HL-60 (cell line): ENCODE data around the gene SMTNL2.
A peak's percentile ranks its signal among the peaks of the same experiment; 100 is the strongest.
"Not testable (repeated sequence)": the region's sequence is repeated elsewhere in the genome, so short reads cannot be mapped to it uniquely, and the experiment has no call there.

ENCODE experiments used
- DNase-seq, 2 experiments: peaks; one replicate each; pipeline ENCODE4 v3.0.0-alpha.2; 2010 to 2020; ENCODE audit warnings: low read depth in 1 of 2, low spot score in 1 of 2
- H3K27ac ChIP-seq: fragments of 250-450 bp; sonication (Bioruptor Pico); replicated peaks from 2 replicates; pipeline ENCODE4 v1.5.1; 2020; ENCODE audit warnings: mild to moderate bottlenecking, moderate library complexity
- H3K27me3 ChIP-seq: fragments of 250-450 bp; sonication (Bioruptor Pico); 2 replicates; pipeline ENCODE4 v1.5.1; 2021; ENCODE audit warnings: mild to moderate bottlenecking, moderate library complexity; ENCODE audit not compliant: insufficient read depth, poor library complexity, severe bottlenecking
- H3K4me3 ChIP-seq: replicated peaks from 2 replicates; pipeline ENCODE4 v1.5.1; 2011; ENCODE audit warnings: mild to moderate bottlenecking, control low read depth, low read length; ENCODE audit not compliant: insufficient read depth
- GABPA ChIP-seq: IDR thresholded peaks from 2 replicates; pipeline ENCODE4 v1.6.1; 2012; ENCODE audit warnings: low read depth
- POLR2AphosphoS5 ChIP-seq: IDR thresholded peaks from 2 replicates; pipeline ENCODE4 v1.6.1; 2012; ENCODE audit warnings: low read depth
- SPI1 ChIP-seq: IDR thresholded peaks from 2 replicates; pipeline ENCODE4 v1.6.1; 2012; ENCODE audit warnings: low read depth, mild to moderate bottlenecking, borderline replicate concordance
- TF ChIP-seq, protein P1 (sequence below): IDR thresholded peaks from 2 replicates; pipeline ENCODE4 v1.6.1; 2012; ENCODE audit warnings: low read depth; ENCODE audit not compliant: insufficient replicate concordance
- TF ChIP-seq, protein P2 (sequence below): IDR thresholded peaks from one replicate; pipeline ENCODE4 v1.5.1; 2011; ENCODE audit warnings: low read length, control low read depth, inconsistent platforms; ENCODE audit not compliant: insufficient read depth

SMTNL2 gene

DNA sequence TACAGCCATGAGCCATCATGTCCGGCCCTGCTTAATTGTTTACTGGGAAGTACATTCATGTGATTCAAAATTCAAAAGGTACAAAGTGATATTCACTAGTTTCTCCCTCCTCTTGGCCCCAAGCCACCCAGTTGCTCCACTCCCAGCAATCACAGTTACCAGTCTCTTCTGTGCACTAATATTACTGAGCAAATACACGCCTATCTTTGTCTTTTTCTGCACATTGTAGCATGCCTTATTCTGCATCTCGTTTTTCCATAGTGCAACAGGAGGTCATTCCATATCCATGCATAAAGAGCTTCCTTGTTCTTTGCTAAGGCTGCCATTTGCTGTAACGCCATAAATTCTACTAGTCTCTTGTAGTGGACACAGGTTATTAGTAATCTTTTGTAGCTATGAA, 59.3 kb downstream of the SMTNL2 start:
- TF ChIP-seq SPI1 (no peak), GABPA (no peak), POLR2AphosphoS5 (no peak)
- TF ChIP-seq, protein P1, sequence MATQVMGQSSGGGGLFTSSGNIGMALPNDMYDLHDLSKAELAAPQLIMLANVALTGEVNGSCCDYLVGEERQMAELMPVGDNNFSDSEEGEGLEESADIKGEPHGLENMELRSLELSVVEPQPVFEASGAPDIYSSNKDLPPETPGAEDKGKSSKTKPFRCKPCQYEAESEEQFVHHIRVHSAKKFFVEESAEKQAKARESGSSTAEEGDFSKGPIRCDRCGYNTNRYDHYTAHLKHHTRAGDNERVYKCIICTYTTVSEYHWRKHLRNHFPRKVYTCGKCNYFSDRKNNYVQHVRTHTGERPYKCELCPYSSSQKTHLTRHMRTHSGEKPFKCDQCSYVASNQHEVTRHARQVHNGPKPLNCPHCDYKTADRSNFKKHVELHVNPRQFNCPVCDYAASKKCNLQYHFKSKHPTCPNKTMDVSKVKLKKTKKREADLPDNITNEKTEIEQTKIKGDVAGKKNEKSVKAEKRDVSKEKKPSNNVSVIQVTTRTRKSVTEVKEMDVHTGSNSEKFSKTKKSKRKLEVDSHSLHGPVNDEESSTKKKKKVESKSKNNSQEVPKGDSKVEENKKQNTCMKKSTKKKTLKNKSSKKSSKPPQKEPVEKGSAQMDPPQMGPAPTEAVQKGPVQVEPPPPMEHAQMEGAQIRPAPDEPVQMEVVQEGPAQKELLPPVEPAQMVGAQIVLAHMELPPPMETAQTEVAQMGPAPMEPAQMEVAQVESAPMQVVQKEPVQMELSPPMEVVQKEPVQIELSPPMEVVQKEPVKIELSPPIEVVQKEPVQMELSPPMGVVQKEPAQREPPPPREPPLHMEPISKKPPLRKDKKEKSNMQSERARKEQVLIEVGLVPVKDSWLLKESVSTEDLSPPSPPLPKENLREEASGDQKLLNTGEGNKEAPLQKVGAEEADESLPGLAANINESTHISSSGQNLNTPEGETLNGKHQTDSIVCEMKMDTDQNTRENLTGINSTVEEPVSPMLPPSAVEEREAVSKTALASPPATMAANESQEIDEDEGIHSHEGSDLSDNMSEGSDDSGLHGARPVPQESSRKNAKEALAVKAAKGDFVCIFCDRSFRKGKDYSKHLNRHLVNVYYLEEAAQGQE: no peak
- TF ChIP-seq, protein P2, sequence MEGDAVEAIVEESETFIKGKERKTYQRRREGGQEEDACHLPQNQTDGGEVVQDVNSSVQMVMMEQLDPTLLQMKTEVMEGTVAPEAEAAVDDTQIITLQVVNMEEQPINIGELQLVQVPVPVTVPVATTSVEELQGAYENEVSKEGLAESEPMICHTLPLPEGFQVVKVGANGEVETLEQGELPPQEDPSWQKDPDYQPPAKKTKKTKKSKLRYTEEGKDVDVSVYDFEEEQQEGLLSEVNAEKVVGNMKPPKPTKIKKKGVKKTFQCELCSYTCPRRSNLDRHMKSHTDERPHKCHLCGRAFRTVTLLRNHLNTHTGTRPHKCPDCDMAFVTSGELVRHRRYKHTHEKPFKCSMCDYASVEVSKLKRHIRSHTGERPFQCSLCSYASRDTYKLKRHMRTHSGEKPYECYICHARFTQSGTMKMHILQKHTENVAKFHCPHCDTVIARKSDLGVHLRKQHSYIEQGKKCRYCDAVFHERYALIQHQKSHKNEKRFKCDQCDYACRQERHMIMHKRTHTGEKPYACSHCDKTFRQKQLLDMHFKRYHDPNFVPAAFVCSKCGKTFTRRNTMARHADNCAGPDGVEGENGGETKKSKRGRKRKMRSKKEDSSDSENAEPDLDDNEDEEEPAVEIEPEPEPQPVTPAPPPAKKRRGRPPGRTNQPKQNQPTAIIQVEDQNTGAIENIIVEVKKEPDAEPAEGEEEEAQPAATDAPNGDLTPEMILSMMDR: no peak
- DNase-seq: no peak
- H3K27ac ChIP-seq: no peak overlapping the region
- no peak overlapping the region for H3K4me3 ChIP-seq
- peaks cover 7% of the 10 kb centered on the region for H3K27me3 ChIP-seq

DNA sequence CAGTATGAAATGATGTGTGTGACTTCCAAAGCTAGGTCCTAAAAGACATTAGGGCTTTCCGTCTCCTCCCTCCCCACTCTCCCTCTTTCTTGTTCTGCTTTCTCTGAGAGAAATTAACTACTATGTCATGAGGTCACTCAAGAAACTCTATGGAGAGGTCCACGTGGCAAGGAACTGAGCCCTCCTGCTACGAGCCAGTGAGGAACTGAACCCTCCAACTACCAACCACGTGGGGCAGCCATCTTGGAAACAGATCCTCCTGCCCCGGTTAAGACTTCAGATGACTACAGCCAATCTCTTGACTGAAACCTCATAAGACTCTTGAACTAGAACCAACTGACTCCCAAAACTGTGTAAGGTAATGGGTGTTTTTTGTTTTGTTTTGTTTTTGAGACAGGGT, 61.3 kb downstream of the SMTNL2 start:
- H3K27ac ChIP-seq: no peak overlapping the region
- H3K27me3 ChIP-seq: peaks cover 7% of the 10 kb centered on the region
- DNase-seq: peak in 1 of 2 experiments; percentile 25
- TF ChIP-seq, protein P1: no peak
- TF ChIP-seq POLR2AphosphoS5: no peak
- H3K4me3 ChIP-seq: no peak overlapping the region

DNA sequence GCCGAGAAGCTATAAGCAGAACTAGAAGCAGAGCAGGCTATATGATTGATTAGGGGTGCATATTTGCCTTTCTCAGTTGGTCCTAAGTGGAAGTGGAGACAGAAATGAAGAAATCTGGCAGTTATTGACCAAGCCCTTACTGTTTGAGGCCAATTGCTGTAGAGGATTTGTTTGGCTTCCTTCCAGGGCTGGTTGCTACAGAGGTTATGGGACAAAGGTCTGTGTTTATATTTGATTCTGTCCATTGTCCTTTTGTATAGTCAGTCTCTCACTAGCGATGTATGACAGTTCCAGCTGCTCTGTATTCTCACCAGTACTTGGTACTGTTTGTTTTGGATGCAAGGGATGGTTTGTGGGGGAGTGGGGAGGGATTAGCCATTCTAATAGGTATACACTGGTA, 64.4 kb downstream of the SMTNL2 start:
- DNase-seq: peak in 1 of 2 experiments; percentile 56
- H3K27ac ChIP-seq: peak overlapping the region; percentile 18; the same call in 1 of the 2 replicates
- H3K27me3 ChIP-seq: no peaks in the 10 kb centered on the region
- no peak overlapping the region for H3K4me3 ChIP-seq
- TF ChIP-seq SPI1: no peak
- no peak for TF ChIP-seq POLR2AphosphoS5

DNA sequence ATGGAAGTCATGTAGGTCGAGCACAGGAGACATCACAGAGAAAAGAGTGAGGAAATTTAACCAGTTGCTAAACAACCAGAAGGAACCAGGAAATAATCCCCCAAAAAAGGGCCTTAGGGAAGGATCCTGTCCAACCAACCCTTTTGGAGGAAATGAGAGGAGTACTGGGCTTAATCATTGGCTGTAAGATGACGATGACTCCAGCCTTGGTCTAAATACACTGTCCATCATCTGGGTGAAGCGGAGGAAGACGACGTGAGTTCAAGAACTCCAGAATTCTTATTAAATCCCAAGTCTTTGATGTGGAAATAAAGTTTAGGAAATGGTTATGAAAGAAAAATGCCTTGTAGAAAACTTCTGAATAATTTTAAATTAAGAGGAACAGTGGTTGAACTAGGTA, 68.7 kb downstream of the SMTNL2 start:
- no peak overlapping the region for H3K27ac ChIP-seq
- H3K4me3 ChIP-seq: no peak overlapping the region
- DNase-seq: no peak
- TF ChIP-seq, protein P1: no peak
- TF ChIP-seq GABPA: no peak
- no peak for TF ChIP-seq SPI1
- TF ChIP-seq POLR2AphosphoS5: no peak
- TF ChIP-seq, protein P2: no peak
- no peaks in the 10 kb centered on the region for H3K27me3 ChIP-seq

DNA sequence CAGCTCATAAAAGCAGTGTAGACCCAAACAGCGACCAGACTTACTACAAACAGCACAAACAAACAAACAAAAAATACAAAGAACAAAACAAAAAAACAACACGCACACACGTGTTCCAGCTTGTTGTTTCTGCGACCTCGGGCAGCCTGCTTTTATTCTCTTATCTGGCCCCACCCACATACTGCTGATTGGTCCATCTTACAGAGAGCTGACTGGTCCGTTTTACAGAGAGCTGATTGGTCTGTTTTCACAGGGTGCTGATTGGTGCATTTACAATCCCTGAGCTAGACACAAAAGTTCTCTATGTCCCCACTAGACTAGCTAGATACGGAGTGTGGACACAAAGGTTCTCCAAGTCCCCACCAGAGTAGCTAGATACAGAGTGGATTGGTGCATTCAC, 71.6 kb downstream of the SMTNL2 start:
- H3K27ac ChIP-seq, H3K4me3 ChIP-seq, H3K27me3 ChIP-seq, DNase-seq: not testable (repeated sequence)
